ENCODE results near the gene IGSF21. TPM values are rescaled to one million over a fixed set of nuclear protein-coding genes. Genes with fewer than 3 reads are reported as not detected.

Gene IGSF21
- total and polyA plus RNA-seq, 2 of the 8 experiments (the other 6 are each of a cell fraction or from before 2014, with no cell fraction given), result 22.5 to 28.5 TPM

DNA sequence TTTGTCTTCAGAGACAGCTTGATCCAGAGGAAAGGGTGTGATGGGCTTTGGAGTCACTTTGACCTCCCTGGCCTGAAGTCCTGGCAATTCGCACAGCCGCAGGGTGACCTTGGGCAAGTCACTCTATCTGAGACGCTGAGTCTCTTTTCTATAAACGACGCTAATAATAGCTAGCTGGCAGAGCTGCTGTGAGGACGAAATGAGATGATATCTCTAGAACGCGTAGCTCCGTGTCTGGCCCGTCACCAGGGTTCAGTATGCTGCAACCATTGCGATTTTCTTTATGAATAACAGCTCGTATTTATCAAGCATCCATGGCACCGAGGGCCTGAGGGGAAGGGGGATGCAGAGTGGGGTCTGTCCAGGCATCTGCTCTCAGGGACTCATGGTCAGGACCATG, 58.7 kb downstream of the IGSF21 start:
- H3K4ac ChIP-seq (replicated peaks; ENCODE audit: insufficient read length, low read depth, low read length), result no peak overlapping the region
- no peak overlapping the region for H3K56ac ChIP-seq (replicated peaks; ENCODE audit: insufficient read length, low read depth, low read length)
- H3K23me2 ChIP-seq (ENCODE audit: low read depth, low read length), result 0 out of 2 replicates have a peak, but pooled peaks cover 1% of the 10 kb centered on the region
- peak overlapping the region; percentile 72; the same call in 1 of the 2 replicates for H2BK20ac ChIP-seq (ENCODE audit: low read length)
- H3K4me3 ChIP-seq (ENCODE audit: extremely low read depth in 1 of 4, insufficient read depth in 2 of 4, low read depth in 3 of 4, low read length in 4 of 4), result no peak overlapping the region
- H3K4me1 ChIP-seq (replicated peaks in 1 of 4; ENCODE audit: control insufficient read depth in 3 of 4, insufficient read depth in 4 of 4, low read length in 3 of 4), result peaks cover 0 to 5% (median 2%) of the 10 kb centered on the region in 4 experiments; a peak in 3 of 7 replicates
- no peak overlapping the region for H3K23ac ChIP-seq (ENCODE audit: insufficient read length)
- no peak for DNase-seq (ENCODE audit: low read depth in 1 of 2, low spot score in 2 of 2)
- peak overlapping the region; percentile 13; the same call in 1 of the 2 replicates for H2BK15ac ChIP-seq (ENCODE audit: low read length)
- no peak overlapping the region for H3K9ac ChIP-seq (replicated peaks in 1 of 4; ENCODE audit: extremely low read depth in 1 of 4, low read depth in 3 of 4, low read length in 3 of 4)
- no peaks in the 10 kb centered on the region; a peak in 1 of 7 replicates for H3K27me3 ChIP-seq (replicated peaks in 1 of 4; ENCODE audit: control insufficient read depth in 3 of 4, extremely low read depth in 1 of 4, insufficient read depth in 3 of 4, low read length in 3 of 4)
- H3K27ac ChIP-seq (ENCODE audit: low read depth, low read length), result no peak overlapping the region
- no peak overlapping the region for H3K18ac ChIP-seq (ENCODE audit: extremely low read depth, low read length)
- no peak overlapping the region for H3K4me2 ChIP-seq (ENCODE audit: insufficient read depth in 1 of 2, low read depth in 2 of 2, low read length in 2 of 2)
- ChIA-PET CTCF (ENCODE audit: partially characterized antibody) (interaction anchor here (0.8 to 1.3 kb wide), 3 partner anchors 9 to 431 kb away, joined by 4 to 5 read pairs (median 4); no protein-coding TSS in a partner anchor), POLR2A (ENCODE audit: partially characterized antibody) (no interaction called here)
- no peaks in the 10 kb centered on the region for H3K9me3 ChIP-seq (ENCODE audit: insufficient read depth in 2 of 2, low read depth in 1 of 2, low read length in 1 of 2)
- no peaks in the 10 kb centered on the region for H3K36me3 ChIP-seq (ENCODE audit: control insufficient read depth in 2 of 4, insufficient read depth in 4 of 4, low read length in 3 of 4)
- H4K20me1 ChIP-seq (replicated peaks in 1 of 2; ENCODE audit: control insufficient read depth in 1 of 2, insufficient read depth in 2 of 2, low read length in 2 of 2), result no peaks in the 10 kb centered on the region
- no peaks in the 10 kb centered on the region for H3K79me2 ChIP-seq (ENCODE audit: control insufficient read depth in 1 of 2, insufficient read depth in 2 of 2, low read length in 2 of 2)
- no peak overlapping the region for H2BK12ac ChIP-seq (ENCODE audit: low read depth, low read length)
- H3K14ac ChIP-seq (ENCODE audit: insufficient read length), result no peak overlapping the region
- no peak overlapping the region for H2BK120ac ChIP-seq (replicated peaks; ENCODE audit: low read depth, low read length)
- no peak overlapping the region for H2BK5ac ChIP-seq (ENCODE audit: low read depth, low read length)
- no peak overlapping the region for H4K8ac ChIP-seq (ENCODE audit: extremely low read depth, insufficient read depth, low read length)
- FAIRE-seq, result no peak
- H2AFZ ChIP-seq (ENCODE audit: low read length), result no peak overlapping the region
- WGBS, 2 experiments (ENCODE audit: extremely low coverage in 1 of 2, insufficient coverage in 1 of 2, insufficient read length in 1 of 2, insufficient replicate concordance in 2 of 2, low coverage in 1 of 2, low lambda C conversion rate in 2 of 2, missing lambda C conversion rate in 1 of 2), result 82% methylated on average over 13 of the region's 13 CpGs; no CpG with 5 or more reads in 1 of the 2 experiments
- no peak overlapping the region for H4K5ac ChIP-seq (ENCODE audit: insufficient read length, low read depth, low read length)
- peak overlapping the region; percentile 17; the same call in 1 of the 2 replicates for H2AK5ac ChIP-seq (ENCODE audit: low read depth, low read length)
- no peak overlapping the region for H4K91ac ChIP-seq (replicated peaks; ENCODE audit: insufficient read length, low read length)
- no peaks in the 10 kb centered on the region for H3K79me1 ChIP-seq (ENCODE audit: low read depth, low read length)
- TF ChIP-seq CHD2 (IDR thresholded peaks at IDR 0.05; ENCODE audit: low read length) (no peak), GTF2F1 (IDR thresholded peaks at IDR 0.05; ENCODE audit: borderline replicate concordance, low read depth, low read length) (no peak), CREB1 (IDR thresholded peaks at IDR 0.05) (no peak), EP300 (IDR thresholded peaks at IDR 0.05; ENCODE audit: borderline replicate concordance in 1 of 2, low read depth in 2 of 2, low read length in 2 of 2) (no peak), ZNF274 (IDR thresholded peaks at IDR 0.05; ENCODE audit: borderline replicate concordance, extremely low read depth, low read length) (no peak), PHF8 (conservative IDR thresholded peaks at IDR 0.05; ENCODE audit: low read depth, low read length) (no peak), TEAD4 (IDR thresholded peaks at IDR 0.05; ENCODE audit: low read depth, low read length) (no peak), BCL11A (IDR thresholded peaks at IDR 0.05; ENCODE audit: low read depth in 2 of 2, low read length in 2 of 2) (no peak), TAF7 (optimal IDR thresholded peaks at IDR 0.05; ENCODE audit: borderline replicate concordance, low read depth, low read length) (no peak), EZH2 (IDR thresholded peaks at IDR 0.05; ENCODE audit: low read depth, low read length, severe bottlenecking) (no peak), CEBPB (IDR thresholded peaks at IDR 0.05; ENCODE audit: low read depth, low read length) (no peak), SIRT6 (IDR thresholded peaks at IDR 0.05; ENCODE audit: low read length) (no peak), SIN3A (conservative IDR thresholded peaks at IDR 0.05 in 1 of 2, IDR thresholded peaks at IDR 0.05 in 1 of 2; ENCODE audit: low read depth in 1 of 2, low read length in 2 of 2) (no peak), CBX5 (IDR thresholded peaks at IDR 0.05; ENCODE audit: low read depth, low read length) (no peak), BRCA1 (IDR thresholded peaks at IDR 0.05; ENCODE audit: low read depth, low read length) (no peak)
